Measurements from ENCODE around the gene CHST8. TPM values are rescaled to one million over a fixed set of nuclear protein-coding genes. Genes with fewer than 3 reads are reported as not detected.
"Not testable (repeated sequence)": the region's sequence is repeated elsewhere in the genome, so short reads cannot be mapped to it uniquely, and the experiment has no call there.

Gene CHST8
- polyA plus RNA-seq, 3 donors = 0.56 to 1.2 (median 0.91) TPM

- H3K27ac ChIP-seq (ENCODE audit: low read depth, low read length) = no peak overlapping the region
- 87 to 94% (median 92%) methylated on average over 3 of the region's 3 CpGs for WGBS, 3 donors
These were observed 183.6 kb downstream of the CHST8 start for GRCh38 chr19:33805313-33805712.

GRCh38 chr19:33805840-33806433 is 184.2 kb downstream of the CHST8 start:
- H3K27ac ChIP-seq (ENCODE audit: low read depth, low read length) = no peak overlapping the region
- 82 to 88% (median 87%) methylated on average over 9 of the region's 9 CpGs for WGBS, 3 donors

GRCh38 chr19:33806434-33806881 is 184.7 kb downstream of the CHST8 start:
- 80 to 87% (median 84%) methylated on average over 8 of the region's 8 CpGs for WGBS, 3 donors
- H3K27ac ChIP-seq (ENCODE audit: low read depth, low read length) = no peak overlapping the region

GRCh38 chr19:33808399-33808798 is 186.6 kb downstream of the CHST8 start:
- H3K27ac ChIP-seq (ENCODE audit: low read depth, low read length) = no peak overlapping the region
- 83 to 93% (median 86%) methylated on average over 1 of the region's 1 CpG for WGBS, 3 donors

GRCh38 chr19:33809960-33810359 is 188.2 kb downstream of the CHST8 start:
- 74 to 83% (median 79%) methylated on average over 6 of the region's 6 CpGs for WGBS, 3 donors
- H3K27ac ChIP-seq (ENCODE audit: low read depth, low read length) = no peak overlapping the region

GRCh38 chr19:33810821-33811220 is 189.1 kb downstream of the CHST8 start:
- WGBS, 3 donors = 95 to 98% (median 96%) methylated on average over 8 to 11 of the region's 11 CpGs
- H3K27ac ChIP-seq (ENCODE audit: low read depth, low read length) = no peak overlapping the region

- H3K27ac ChIP-seq (ENCODE audit: low read depth, low read length) = no peak overlapping the region
- WGBS, 3 donors = 96 to 98% (median 97%) methylated on average over 41 of the region's 41 CpGs
These were observed 189.5 kb downstream of the CHST8 start for GRCh38 chr19:33811246-33811645.

GRCh38 chr19:33811736-33812387 is 190.1 kb downstream of the CHST8 start:
- H3K27ac ChIP-seq (ENCODE audit: low read depth, low read length) = no peak overlapping the region
- WGBS, 3 donors = 76 to 78% (median 78%) methylated on average over 14 of the region's 14 CpGs

- no peak overlapping the region for H3K27ac ChIP-seq (ENCODE audit: low read depth, low read length)
- 89 to 91% (median 90%) methylated on average over 28 of the region's 28 CpGs for WGBS, 3 donors
These were observed 190.9 kb downstream of the CHST8 start for GRCh38 chr19:33812388-33813330.

GRCh38 chr19:33813391-33814101 is 191.8 kb downstream of the CHST8 start:
- no peak overlapping the region for H3K27ac ChIP-seq (ENCODE audit: low read depth, low read length)
- WGBS, 3 donors = 80 to 84% (median 84%) methylated on average over 16 of the region's 16 CpGs

- no peak overlapping the region for H3K27ac ChIP-seq (ENCODE audit: low read depth, low read length)
- 76 to 84% (median 83%) methylated on average over 21 of the region's 21 CpGs for WGBS, 3 donors
These were observed 192.7 kb downstream of the CHST8 start for GRCh38 chr19:33814181-33815165.

GRCh38 chr19:33815380-33816340 is 193.9 kb downstream of the CHST8 start:
- 70 to 79% (median 72%) methylated on average over 15 of the region's 15 CpGs for WGBS, 3 donors
- no peak overlapping the region for H3K27ac ChIP-seq (ENCODE audit: low read depth, low read length)

GRCh38 chr19:33818411-33818810 is 196.7 kb downstream of the CHST8 start:
- H3K27ac ChIP-seq (ENCODE audit: low read depth, low read length) = no peak overlapping the region
- WGBS, 3 donors = 88 to 94% (median 92%) methylated on average over 4 of the region's 4 CpGs

- H3K27ac ChIP-seq (ENCODE audit: low read depth, low read length) = not testable (repeated sequence)
These were observed 197.3 kb downstream of the CHST8 start for GRCh38 chr19:33819078-33819477.

GRCh38 chr19:33819506-33819879 is 197.7 kb downstream of the CHST8 start:
- WGBS, 3 donors = 28 to 51% (median 39%) methylated on average over 10 of the region's 10 CpGs

More at GRCh38 chr19:33819078-33819477, 197.3 kb downstream of the CHST8 start:
- whole genome bisulfite sequencing, 3 donors = 82 to 93% (median 87%) methylated on average over 7 of the region's 7 CpGs

More at GRCh38 chr19:33819506-33819879, 197.7 kb downstream of the CHST8 start:
- peak overlapping the region; percentile 13 for H3K27ac ChIP-seq (ENCODE audit: low read depth, low read length)

All from adipose tissue (tissue), 3 donors.